Suprapubic skin (tissue), 3 donors: ENCODE data around the gene MCF2L2.

ENCODE experiments used
- POLR2A ChIP-seq, 2 donors: fragments of 450-650 bp; IDR thresholded peaks; one replicate each; pipeline ENCODE4 v1.6.1; 2017; ENCODE audit warnings: antibody characterized with exemption in 2 of 2, mild to moderate bottlenecking in 2 of 2, moderate library complexity in 2 of 2
- TF ChIP-seq, protein P1 (sequence below), 2 donors: fragments of 200-600 bp in 1 of 2; fragments of 450-650 bp in 1 of 2; sonication (generic) in 1 of 2; IDR thresholded peaks; one replicate each; pipeline ENCODE4 v1.5.1; 2016 to 2019; ENCODE audit warnings: antibody characterized with exemption in 2 of 2, mild to moderate bottlenecking in 1 of 2, moderate library complexity in 1 of 2

DNA sequence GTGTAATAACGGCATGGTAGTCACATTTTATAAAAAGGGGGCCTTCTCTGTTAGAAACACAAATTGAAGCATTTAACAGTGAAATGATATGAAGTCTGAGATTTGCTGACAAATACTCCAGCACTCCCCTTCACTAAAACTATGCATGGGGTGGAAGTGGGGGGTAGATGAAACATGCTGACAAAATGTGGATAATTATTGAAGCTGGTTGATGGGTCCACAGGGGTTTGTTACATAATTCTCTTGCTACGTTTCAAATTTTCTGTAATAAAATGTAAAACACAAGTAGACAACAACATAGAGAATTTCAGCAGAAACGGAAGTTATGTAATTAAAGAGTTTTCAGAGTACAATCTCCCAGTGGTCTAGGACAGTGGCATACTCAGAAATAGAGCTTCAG, 37.0 kb downstream of the MCF2L2 start:
- TF ChIP-seq, protein P1, sequence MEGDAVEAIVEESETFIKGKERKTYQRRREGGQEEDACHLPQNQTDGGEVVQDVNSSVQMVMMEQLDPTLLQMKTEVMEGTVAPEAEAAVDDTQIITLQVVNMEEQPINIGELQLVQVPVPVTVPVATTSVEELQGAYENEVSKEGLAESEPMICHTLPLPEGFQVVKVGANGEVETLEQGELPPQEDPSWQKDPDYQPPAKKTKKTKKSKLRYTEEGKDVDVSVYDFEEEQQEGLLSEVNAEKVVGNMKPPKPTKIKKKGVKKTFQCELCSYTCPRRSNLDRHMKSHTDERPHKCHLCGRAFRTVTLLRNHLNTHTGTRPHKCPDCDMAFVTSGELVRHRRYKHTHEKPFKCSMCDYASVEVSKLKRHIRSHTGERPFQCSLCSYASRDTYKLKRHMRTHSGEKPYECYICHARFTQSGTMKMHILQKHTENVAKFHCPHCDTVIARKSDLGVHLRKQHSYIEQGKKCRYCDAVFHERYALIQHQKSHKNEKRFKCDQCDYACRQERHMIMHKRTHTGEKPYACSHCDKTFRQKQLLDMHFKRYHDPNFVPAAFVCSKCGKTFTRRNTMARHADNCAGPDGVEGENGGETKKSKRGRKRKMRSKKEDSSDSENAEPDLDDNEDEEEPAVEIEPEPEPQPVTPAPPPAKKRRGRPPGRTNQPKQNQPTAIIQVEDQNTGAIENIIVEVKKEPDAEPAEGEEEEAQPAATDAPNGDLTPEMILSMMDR (IDR thresholded peaks at IDR 0.05), result no peak
- no peak for TF ChIP-seq POLR2A (IDR thresholded peaks at IDR 0.05)
